PC-3 (cell line): ENCODE results near the gene ACYP2. TPM values are rescaled to one million over a fixed set of nuclear protein-coding genes. Genes with fewer than 3 reads are reported as not detected.
"Not testable (repeated sequence)": the region's sequence is repeated elsewhere in the genome, so short reads cannot be mapped to it uniquely, and the experiment has no call there.

Source experiments
- ATAC-seq: fragments of 200-7000 bp; cut with Tn5 transposase; 2 replicates; pipeline ENCODE4 v1.9.1; 2020; ENCODE audit warnings: mild to moderate bottlenecking, moderate library complexity
- BruUV-seq: library from RNA; stranded (reverse); fragments of 400-500 nt; replicated peaks from 2 replicates; lab custom pipeline; 2021; lab: Mats Ljungman, UMichigan
- CTCF ChIA-PET: fragments of 300-600 bp; sonication (Branson Sonifier 250); formaldehyde crosslinking; loops from one replicate; lab custom pipeline; 2022; ENCODE audit warnings: antibody characterized with exemption; lab: Charles Lee
- POLR2A ChIA-PET: fragments of 300-600 bp; sonication (Branson Sonifier 250); formaldehyde crosslinking; loops from one replicate; lab custom pipeline; 2022; ENCODE audit warnings: antibody characterized with exemption; ENCODE audit not compliant: unreplicated experiment; lab: Charles Lee
- DNase-seq: peaks from one replicate; pipeline ENCODE4 v3.0.0-alpha.2; 2015
- H2AFZ ChIP-seq: fragments of 300-600 bp; sonication (generic); 2 replicates; pipeline ENCODE4 v1.6.0; 2016; ENCODE audit warnings: antibody characterized with exemption, low read length
- H3F3A ChIP-seq: fragments of 300-600 bp; sonication (generic); one replicate; pipeline ENCODE4 v1.6.0; 2017; ENCODE audit warnings: antibody characterized with exemption, low read length, control low read depth, mild to moderate bottlenecking; ENCODE audit not compliant: unreplicated experiment
- H3K27ac ChIP-seq: fragments of 300-600 bp; sonication (generic); 2 replicates; pipeline ENCODE4 v1.5.1; 2016; ENCODE audit warnings: mild to moderate bottlenecking, low read length
- H3K27me3 ChIP-seq: fragments of 300-600 bp; sonication (generic); 2 replicates; pipeline ENCODE4 v1.6.1; 2016; ENCODE audit warnings: low read length, mixed read lengths
- H3K36me3 ChIP-seq: fragments of 300-600 bp; sonication (generic); 2 replicates; pipeline ENCODE4 v1.6.1; 2016; ENCODE audit warnings: low read depth, mixed run types, low read length, mixed read lengths
- H3K4me1 ChIP-seq: fragments of 300-600 bp; sonication (generic); 2 replicates; pipeline ENCODE4 v1.5.1; 2016; ENCODE audit warnings: low read length; ENCODE audit not compliant: insufficient read depth
- H3K4me2 ChIP-seq: fragments of 300-600 bp; sonication (generic); 2 replicates; pipeline ENCODE4 v1.6.0; 2016; ENCODE audit warnings: low read length
- H3K4me3 ChIP-seq: fragments of 300-600 bp; sonication (generic); 2 replicates; pipeline ENCODE4 v1.5.1; 2016; ENCODE audit warnings: mild to moderate bottlenecking, low read length, mixed read lengths
- H3K79me2 ChIP-seq: fragments of 300-600 bp; sonication (generic); 2 replicates; pipeline ENCODE4 v1.6.1; 2017; ENCODE audit warnings: low read length, mixed read lengths
- H3K9ac ChIP-seq: fragments of 300-600 bp; sonication (generic); 2 replicates; pipeline ENCODE4 v1.6.0; 2016; ENCODE audit warnings: mild to moderate bottlenecking, low read length
- H3K9me2 ChIP-seq: fragments of 300-600 bp; sonication (generic); replicated peaks from 2 replicates; pipeline ENCODE4 v1.6.1; 2016; ENCODE audit warnings: mixed run types, low read length, mixed read lengths
- H3K9me3 ChIP-seq: fragments of 300-600 bp; sonication (generic); 2 replicates; pipeline ENCODE4 v1.6.1; 2016; ENCODE audit warnings: low read length, mixed read lengths
- H4K20me1 ChIP-seq: fragments of 300-600 bp; sonication (generic); 2 replicates; pipeline ENCODE4 v1.6.1; 2016; ENCODE audit warnings: low read length, mixed read lengths
- CTCF ChIP-seq: fragments of 300-600 bp; sonication (generic); conservative IDR thresholded peaks from 2 replicates; pipeline ENCODE4 v1.5.1; 2017; ENCODE audit warnings: antibody characterized with exemption, low read depth, mild to moderate bottlenecking, low read length
- EZH2 ChIP-seq: fragments of 300-600 bp; sonication (generic); IDR thresholded peaks from one replicate; pipeline ENCODE4 v1.6.1; 2017; ENCODE audit warnings: antibody characterized with exemption, mild to moderate bottlenecking, low read length; ENCODE audit not compliant: unreplicated experiment
- EZH2phosphoT487 ChIP-seq: fragments of 300-600 bp; sonication (generic); IDR thresholded peaks from 2 replicates; pipeline ENCODE4 v1.6.1; 2018; ENCODE audit warnings: mild to moderate bottlenecking, antibody characterized with exemption, low read length, borderline replicate concordance
- intact Hi-C: fragments of 100-400 bp; cut with micrococcal nuclease; formaldehyde crosslinking; loops from 2 replicates; pipeline ENCODE4 v1.9.0; 2023
- total RNA-seq: library from RNA; depleted of rRNA; stranded (reverse); fragments of >200 nt; gene quantifications from 2 replicates; pipeline ENCODE4 v1.2.3, GENCODE V29; 2014

Gene ACYP2
- total RNA-seq, 1 experiment from 2014 or later, result 8.3 TPM

- Histone ChIP-seq H3K79me2 (no peaks in the 10 kb centered on the region), H3K4me1 (peaks cover 8% of the 10 kb centered on the region; the same call in 1 of the 2 replicates), H3K4me2 (peak overlapping the region; percentile 86), H3K9me3 (peaks cover 8% of the 10 kb centered on the region; the same call in 1 of the 2 replicates), H2AFZ (peak overlapping the region; percentile 93), H3K9me2 (no peaks in the 10 kb centered on the region), H3K36me3 (peaks cover 6% of the 10 kb centered on the region; the same call in 1 of the 2 replicates), H3F3A (no peaks in the 10 kb centered on the region), H3K4me3 (peak overlapping the region; percentile 82), H4K20me1 (no peaks in the 10 kb centered on the region), H3K27ac (peak overlapping the region; percentile 92), H3K9ac (peak overlapping the region; percentile 99), H3K27me3 (no peaks in the 10 kb centered on the region)
- intact Hi-C loops, result loop anchor here (2.0 to 10.0 kb wide), 3 partner anchors 217 to 720 kb away; a partner anchor contains a TSS
- POLR2A ChIA-PET, result interaction anchor here (0.7 kb wide), 2 partner anchors 11 to 589 kb away, joined by 3 to 9 read pairs; no protein-coding TSS in a partner anchor
- BruUV-seq, result no TSS peak
- DNase-seq (no peak), ATAC-seq (no peak)
- CTCF ChIA-PET, result no interaction called here
- TF ChIP-seq CTCF (no peak), EZH2 (no peak), EZH2phosphoT487 (no peak)
Observed at GRCh38 chr2:54114936-54115283, 505 bp upstream of the ACYP2 start.

GRCh38 chr2:54116598-54116997 lies 1.2 kb downstream of the ACYP2 start:
- H3K79me2 ChIP-seq, CTCF ChIA-PET, H3K27me3 ChIP-seq, DNase-seq, H4K20me1 ChIP-seq, ATAC-seq, H3K4me2 ChIP-seq, H2AFZ ChIP-seq, H3K4me1 ChIP-seq, H3F3A ChIP-seq, H3K27ac ChIP-seq, H3K9ac ChIP-seq, H3K9me2 ChIP-seq, H3K9me3 ChIP-seq, H3K36me3 ChIP-seq, BruUV-seq: not testable (repeated sequence)
- intact Hi-C loops, result loop anchor here (5.0 to 10.0 kb wide), 2 partner anchors 216 to 718 kb away; a partner anchor contains a TSS
- 0 out of 2 replicates have a peak overlapping the region, but pooled peaks have one; percentile 82 for H3K4me3 ChIP-seq
- POLR2A ChIA-PET, result interaction anchor here (0.6 kb wide), 1 partner anchor 12 kb away, joined by 3 read pairs; no protein-coding TSS in a partner anchor

GRCh38 chr2:54120950-54121349 lies 5.5 kb downstream of the ACYP2 start:
- H3K9ac ChIP-seq, result no peak overlapping the region
- peaks cover 8% of the 10 kb centered on the region; the same call in 1 of the 2 replicates for H3K9me3 ChIP-seq
- CTCF ChIA-PET, result no interaction called here
- TF ChIP-seq CTCF, result no peak
- TF ChIP-seq EZH2, result no peak
- H3K79me2 ChIP-seq, result no peaks in the 10 kb centered on the region
- H3K27me3 ChIP-seq, result no peaks in the 10 kb centered on the region
- no peak overlapping the region for H2AFZ ChIP-seq
- H3K36me3 ChIP-seq, result peaks cover 6% of the 10 kb centered on the region; the same call in 1 of the 2 replicates
- no peaks in the 10 kb centered on the region for H4K20me1 ChIP-seq
- POLR2A ChIA-PET, result no interaction called here
- intact Hi-C loops, result no loop called here
- BruUV-seq, result no TSS peak
- H3K4me1 ChIP-seq, result peaks cover 14% of the 10 kb centered on the region
- no peak overlapping the region for H3K27ac ChIP-seq
- no peaks in the 10 kb centered on the region for H3K9me2 ChIP-seq
- DNase-seq (no peak), ATAC-seq (no peak)
- no peak overlapping the region for H3K4me3 ChIP-seq
- H3K4me2 ChIP-seq, result no peak overlapping the region
- no peaks in the 10 kb centered on the region for H3F3A ChIP-seq
